GM18907 (cell line): ENCODE data around the gene MOCS2.

Experiments used
- ATAC-seq: cut with Tn5 transposase; IDR thresholded peaks from one replicate; pipeline ENCODE4 v1.9.1; 2021; ENCODE audit warnings: mild to moderate bottlenecking, moderate library complexity; ENCODE audit not compliant: unreplicated experiment

MOCS2 gene

DNA sequence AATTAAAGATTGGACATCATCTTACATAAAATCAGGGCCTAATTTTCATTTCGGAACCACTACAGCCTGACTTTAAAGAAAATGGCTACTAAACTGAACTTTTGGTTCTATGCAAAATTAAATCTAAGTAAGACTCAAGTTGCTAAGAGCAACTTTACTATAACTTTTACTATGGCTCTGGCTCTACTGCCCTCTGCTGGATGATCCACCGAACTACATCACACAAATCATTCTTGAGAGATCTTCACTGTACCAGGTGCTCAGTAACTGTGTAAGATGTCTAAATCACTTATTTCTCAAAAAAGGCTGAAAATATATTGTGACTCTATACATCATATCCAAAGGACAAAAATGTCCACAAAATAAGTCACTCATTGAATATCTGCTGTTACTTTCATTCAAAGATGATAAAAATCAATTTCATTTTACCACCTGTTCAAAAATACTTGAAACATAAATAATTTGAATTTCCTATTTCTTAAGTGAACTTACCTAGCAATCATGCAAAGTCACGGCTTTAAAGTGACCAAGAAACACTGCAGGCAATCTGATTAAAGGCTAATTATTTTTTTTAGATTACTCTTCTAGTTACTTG lies 13.5 kb downstream of the MOCS2 start:
- peak; percentile 77 for ATAC-seq

DNA sequence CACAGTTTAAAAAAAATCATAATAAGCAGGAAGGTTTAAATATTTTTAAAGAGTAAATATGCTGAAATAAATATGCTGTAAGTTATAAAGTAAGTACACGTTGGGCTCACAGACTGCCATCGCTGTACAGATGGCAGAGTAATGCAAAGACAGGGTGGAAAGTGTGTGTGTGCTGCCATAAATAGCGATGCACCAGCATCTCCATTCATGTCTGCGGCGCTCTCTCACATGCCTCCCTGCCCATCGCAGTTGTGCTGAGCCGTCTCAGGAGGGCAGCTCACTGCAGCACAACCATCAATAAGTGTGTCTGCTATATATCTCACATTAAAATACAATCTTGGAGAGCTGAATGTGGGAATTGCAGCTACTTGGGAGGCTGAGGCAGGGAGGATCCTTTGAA lies 14.3 kb downstream of the MOCS2 start:
- ATAC-seq: no peak

GRCh38 chr5:53092242-53092641 lies 17.3 kb downstream of the MOCS2 start:
- no peak for ATAC-seq

- ATAC-seq: no peak
These were observed 18.3 kb downstream of the MOCS2 start for GRCh38 chr5:53091289-53091688.

DNA sequence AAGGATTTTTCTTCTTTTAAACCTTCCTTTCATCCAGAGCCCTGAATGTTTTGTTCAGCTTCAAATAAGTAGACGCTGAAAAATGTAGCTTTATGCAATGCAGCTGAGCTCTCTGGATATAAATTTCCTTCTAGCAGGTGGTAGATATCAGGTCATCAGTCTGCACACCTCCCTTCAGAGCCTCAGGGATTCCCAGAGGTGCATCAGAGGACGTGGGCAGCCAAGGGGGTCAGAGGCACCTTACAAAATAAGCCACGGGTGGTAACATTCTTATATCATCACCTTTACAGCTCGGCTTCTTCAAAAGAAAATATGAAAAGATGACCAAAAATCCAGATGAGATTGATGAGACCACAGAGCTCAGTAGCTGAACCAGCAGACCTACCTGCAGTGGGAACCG lies 19.3 kb downstream of the MOCS2 start:
- no peak for ATAC-seq

GRCh38 chr5:53089481-53089991 lies 20.0 kb downstream of the MOCS2 start:
- peak; percentile 91 for ATAC-seq

GRCh38 chr5:53087621-53088121 lies 21.9 kb downstream of the MOCS2 start:
- ATAC-seq: no peak

DNA sequence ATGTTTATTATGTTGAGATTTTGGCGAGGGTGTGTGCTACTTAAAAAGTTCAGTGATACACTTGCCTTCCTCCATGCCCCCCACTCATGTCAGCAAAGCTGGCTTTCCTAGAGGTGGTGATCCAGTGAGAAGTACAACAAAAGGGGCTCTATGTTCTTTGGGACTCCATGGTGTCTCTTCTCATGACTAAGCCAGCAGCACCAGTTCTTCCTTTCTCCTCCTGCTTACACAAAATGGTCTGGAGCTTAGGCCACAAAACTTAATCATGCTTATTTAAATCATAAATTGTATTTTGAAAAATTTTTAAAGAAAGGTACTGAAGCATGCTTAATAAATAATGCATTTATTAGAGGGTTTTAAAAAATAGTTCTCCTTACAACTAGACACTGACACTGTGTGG lies 22.4 kb downstream of the MOCS2 start:
- no peak for ATAC-seq

DNA sequence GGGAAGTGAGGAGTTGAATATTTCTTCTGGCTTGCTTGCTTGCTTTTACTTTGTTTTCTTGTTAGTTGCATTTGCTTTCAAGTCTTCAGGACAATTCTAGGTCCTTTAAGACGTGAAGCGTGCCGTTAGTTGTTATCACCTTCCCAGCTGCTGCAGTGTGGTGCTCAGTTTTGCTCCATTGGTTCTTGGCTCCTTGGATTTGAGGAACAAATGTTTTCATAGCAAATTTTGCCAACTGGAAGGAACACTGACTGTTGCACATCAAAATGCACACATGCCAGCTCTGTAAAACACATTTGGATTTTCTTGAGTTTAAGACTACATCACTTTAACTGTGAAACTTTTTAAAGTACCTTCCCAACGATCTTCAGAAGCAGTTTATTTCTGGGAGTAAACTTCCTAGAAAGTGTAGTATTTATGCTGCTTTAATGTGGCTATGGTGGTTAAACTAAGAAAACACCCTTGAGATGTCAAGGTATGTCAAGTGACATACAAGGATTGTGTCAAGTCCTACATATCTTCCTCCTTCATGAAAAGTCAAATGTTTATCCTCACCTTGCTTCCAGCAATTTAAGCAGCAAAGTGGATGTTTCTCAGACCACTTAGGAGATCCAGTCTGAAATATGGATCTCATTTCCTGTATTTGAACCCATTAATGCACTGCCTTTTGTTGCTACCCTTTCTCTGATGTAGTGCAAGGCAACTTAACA lies 24.9 kb downstream of the MOCS2 start:
- ATAC-seq: no peak

GRCh38 chr5:53083927-53084326 lies 25.6 kb downstream of the MOCS2 start:
- no peak for ATAC-seq

DNA sequence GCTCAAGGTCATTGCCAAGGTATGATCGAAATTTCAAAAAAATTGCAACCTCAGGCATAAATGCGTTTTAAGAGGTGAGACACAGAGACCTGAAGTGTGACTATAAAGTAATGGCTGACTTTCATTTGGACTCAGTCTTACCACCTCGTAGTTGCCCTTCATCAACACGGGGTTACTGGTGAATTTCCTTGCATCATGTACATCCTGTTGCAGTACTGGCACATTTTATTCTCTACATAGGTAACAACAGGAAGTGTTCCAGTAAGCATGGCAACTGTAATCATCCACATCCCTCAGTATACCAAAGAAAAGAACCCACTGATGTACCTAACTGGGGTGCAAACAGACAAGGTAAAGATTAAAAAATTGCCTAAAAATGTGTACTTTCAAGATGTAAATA lies 29.3 kb downstream of the MOCS2 start:
- ATAC-seq: no peak

DNA sequence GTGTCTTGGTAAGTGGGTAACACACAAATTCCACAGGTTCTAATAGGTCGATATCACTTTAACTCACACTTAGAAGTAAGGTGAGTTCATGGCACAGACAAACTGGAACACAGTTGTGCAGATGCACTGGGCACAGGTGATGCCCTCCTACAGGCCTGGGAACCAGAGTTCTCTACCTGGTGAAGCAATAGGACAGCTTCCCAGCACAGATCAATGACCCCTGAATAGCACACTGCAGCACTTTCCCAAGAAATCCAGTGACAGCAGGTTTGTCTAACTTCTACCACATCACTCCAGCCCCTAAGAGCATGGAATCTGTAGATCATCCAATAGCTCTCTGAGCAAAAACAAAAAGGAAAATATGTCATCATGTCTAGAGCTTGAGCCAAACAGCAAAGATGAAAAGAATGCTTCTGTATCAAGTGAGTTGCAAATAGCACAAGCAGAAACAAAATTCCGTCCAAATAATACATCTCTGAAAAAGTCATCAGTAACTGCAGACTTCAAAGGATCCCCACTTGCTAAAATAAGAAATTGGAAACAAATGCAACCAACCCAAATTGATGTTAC lies 33.5 kb downstream of the MOCS2 start:
- ATAC-seq: no peak

GRCh38 chr5:53073348-53073747 lies 36.2 kb downstream of the MOCS2 start:
- ATAC-seq: no peak

GRCh38 chr5:53071738-53072137 lies 37.8 kb downstream of the MOCS2 start:
- ATAC-seq: no peak

DNA sequence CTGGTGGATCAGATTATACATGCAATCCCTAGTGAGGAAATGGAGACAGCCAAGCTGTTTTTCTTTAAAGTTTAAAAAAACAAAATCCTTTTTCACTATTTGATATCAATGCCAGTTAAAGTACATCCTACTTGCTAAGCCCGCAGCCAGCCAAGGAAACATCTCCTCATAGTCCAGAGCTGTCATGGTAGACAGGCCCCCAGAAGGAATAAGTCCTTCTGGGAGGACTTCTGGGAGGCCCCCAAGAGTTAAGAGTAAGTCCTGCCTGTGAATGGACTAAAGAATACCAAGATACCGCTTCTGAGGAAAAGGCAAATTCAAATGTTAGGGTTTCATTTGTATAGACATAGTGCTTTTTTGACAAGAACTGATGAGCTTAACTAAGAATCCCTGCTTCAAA lies 38.3 kb downstream of the MOCS2 start:
- no peak for ATAC-seq

GRCh38 chr5:53069626-53070025 lies 39.9 kb downstream of the MOCS2 start:
- no peak for ATAC-seq

GRCh38 chr5:53068291-53068836 lies 41.2 kb downstream of the MOCS2 start:
- ATAC-seq: no peak

- no peak for ATAC-seq
These were observed 41.9 kb downstream of the MOCS2 start for GRCh38 chr5:53067641-53068040.

DNA sequence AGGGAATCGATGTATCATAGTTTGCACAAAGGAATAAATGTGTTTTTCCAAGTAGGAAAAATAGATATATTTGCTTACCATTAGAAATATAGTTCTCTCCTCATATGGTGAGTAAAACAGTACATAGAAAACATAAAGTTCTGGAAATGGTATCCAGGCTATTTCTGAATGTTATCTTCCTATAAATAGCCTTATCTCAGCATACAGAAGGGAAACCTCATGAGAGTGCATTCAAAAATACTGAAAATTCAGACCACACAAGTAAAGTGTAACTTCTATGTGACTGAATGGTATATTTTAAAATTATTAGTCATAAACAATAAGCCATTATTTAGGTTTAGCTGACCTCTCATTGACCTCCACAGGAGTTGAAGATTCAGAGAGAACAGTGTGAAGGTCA lies 43.5 kb downstream of the MOCS2 start:
- ATAC-seq: no peak

GRCh38 chr5:53063791-53064190 lies 45.8 kb downstream of the MOCS2 start:
- ATAC-seq: no peak

GRCh38 chr5:53063176-53063575 lies 46.4 kb downstream of the MOCS2 start:
- no peak for ATAC-seq

GRCh38 chr5:53059281-53059680 lies 50.3 kb downstream of the MOCS2 start:
- ATAC-seq: no peak
